HG02763 (cell line): ENCODE data around the gene CCDC141.

Experiments used
- ATAC-seq: cut with Tn5 transposase; IDR thresholded peaks from one replicate; pipeline ENCODE4 v1.9.1; 2021; ENCODE audit warnings: mild to moderate bottlenecking, moderate library complexity; ENCODE audit not compliant: unreplicated experiment

CCDC141 gene

GRCh38 chr2:178913049-178913441 is 136.9 kb downstream of the CCDC141 start:
- no peak for ATAC-seq

- no peak for ATAC-seq
Observed at GRCh38 chr2:178912416-178913048, 137.4 kb downstream of the CCDC141 start.

GRCh38 chr2:178911039-178911438 is 138.9 kb downstream of the CCDC141 start:
- ATAC-seq = no peak

- ATAC-seq = no peak
Observed at GRCh38 chr2:178910005-178910404, 139.9 kb downstream of the CCDC141 start.

GRCh38 chr2:178909507-178909906 is 140.4 kb downstream of the CCDC141 start:
- ATAC-seq = no peak

- no peak for ATAC-seq
Observed at GRCh38 chr2:178908810-178909209, 141.1 kb downstream of the CCDC141 start.

- ATAC-seq = no peak
Observed at GRCh38 chr2:178905261-178905660, 144.7 kb downstream of the CCDC141 start.

GRCh38 chr2:178899656-178900055 is 150.3 kb downstream of the CCDC141 start:
- no peak for ATAC-seq

GRCh38 chr2:178895872-178896271 is 154.1 kb downstream of the CCDC141 start:
- ATAC-seq = no peak

- ATAC-seq = no peak
Observed at GRCh38 chr2:178895171-178895570, 154.8 kb downstream of the CCDC141 start.

GRCh38 chr2:178892751-178893625 is 156.9 kb downstream of the CCDC141 start:
- no peak for ATAC-seq

GRCh38 chr2:178891959-178892485 is 157.9 kb downstream of the CCDC141 start:
- no peak for ATAC-seq

GRCh38 chr2:178891265-178891958 is 158.5 kb downstream of the CCDC141 start:
- peak; percentile 54 for ATAC-seq

- ATAC-seq = no peak
Observed at GRCh38 chr2:178886006-178886405, 163.9 kb downstream of the CCDC141 start.

- no peak for ATAC-seq
Observed at GRCh38 chr2:178884440-178884839, 165.5 kb downstream of the CCDC141 start.

GRCh38 chr2:178882666-178883440 is 167.1 kb downstream of the CCDC141 start:
- ATAC-seq = no peak

GRCh38 chr2:178881075-178881474 is 168.9 kb downstream of the CCDC141 start:
- no peak for ATAC-seq

- no peak for ATAC-seq
Observed at GRCh38 chr2:178880257-178880656, 169.7 kb downstream of the CCDC141 start.

GRCh38 chr2:178877874-178878273 is 172.1 kb downstream of the CCDC141 start:
- ATAC-seq = no peak

GRCh38 chr2:178874529-178875240 is 175.3 kb downstream of the CCDC141 start:
- ATAC-seq = no peak
